Suprapubic skin (tissue), 3 donors: Measurements from ENCODE around the gene STK17A.

Source experiments
- CTCF ChIP-seq, 2 donors: fragments of 200-600 bp in 1 of 2; fragments of 450-650 bp in 1 of 2; sonication (generic) in 1 of 2; IDR thresholded peaks; one replicate each; pipeline ENCODE4 v1.5.1; 2016 to 2019; ENCODE audit warnings: antibody characterized with exemption in 2 of 2, mild to moderate bottlenecking in 1 of 2, moderate library complexity in 1 of 2
- EP300 ChIP-seq: sonication (generic); formaldehyde crosslinking; IDR thresholded peaks from one replicate; pipeline ENCODE4 v1.6.1; 2017; ENCODE audit warnings: antibody characterized with exemption

- TF ChIP-seq CTCF (IDR thresholded peaks at IDR 0.05) (no peak), EP300 (no peak)
These were observed 701 bp downstream of the STK17A start for GRCh38 chr7:43583424-43584194.
